ENCODE data around the gene RBMS1.

DNA sequence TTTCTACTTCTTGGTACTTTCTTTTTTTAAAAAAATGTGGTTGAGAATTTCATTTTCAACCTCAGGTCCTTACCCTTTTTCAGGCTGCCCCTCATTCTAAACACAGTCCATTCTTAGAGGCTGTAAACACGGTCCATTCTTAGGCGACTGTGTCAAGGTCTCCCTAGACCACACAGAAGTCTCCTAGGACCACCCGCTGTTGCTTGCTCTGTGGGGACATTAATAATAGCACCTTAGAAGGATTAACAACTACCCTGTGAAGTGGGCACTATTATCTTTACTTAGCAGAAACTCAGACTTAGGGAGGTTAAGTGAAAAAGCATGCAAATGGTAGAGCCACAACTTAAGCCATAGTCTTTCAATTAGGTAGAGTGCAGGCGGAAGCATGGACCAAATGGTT is 91.7 kb downstream of the RBMS1 start:
- TF ChIP-seq, protein P1, sequence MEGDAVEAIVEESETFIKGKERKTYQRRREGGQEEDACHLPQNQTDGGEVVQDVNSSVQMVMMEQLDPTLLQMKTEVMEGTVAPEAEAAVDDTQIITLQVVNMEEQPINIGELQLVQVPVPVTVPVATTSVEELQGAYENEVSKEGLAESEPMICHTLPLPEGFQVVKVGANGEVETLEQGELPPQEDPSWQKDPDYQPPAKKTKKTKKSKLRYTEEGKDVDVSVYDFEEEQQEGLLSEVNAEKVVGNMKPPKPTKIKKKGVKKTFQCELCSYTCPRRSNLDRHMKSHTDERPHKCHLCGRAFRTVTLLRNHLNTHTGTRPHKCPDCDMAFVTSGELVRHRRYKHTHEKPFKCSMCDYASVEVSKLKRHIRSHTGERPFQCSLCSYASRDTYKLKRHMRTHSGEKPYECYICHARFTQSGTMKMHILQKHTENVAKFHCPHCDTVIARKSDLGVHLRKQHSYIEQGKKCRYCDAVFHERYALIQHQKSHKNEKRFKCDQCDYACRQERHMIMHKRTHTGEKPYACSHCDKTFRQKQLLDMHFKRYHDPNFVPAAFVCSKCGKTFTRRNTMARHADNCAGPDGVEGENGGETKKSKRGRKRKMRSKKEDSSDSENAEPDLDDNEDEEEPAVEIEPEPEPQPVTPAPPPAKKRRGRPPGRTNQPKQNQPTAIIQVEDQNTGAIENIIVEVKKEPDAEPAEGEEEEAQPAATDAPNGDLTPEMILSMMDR (IDR thresholded peaks at IDR 0.05): no peak
- no peak for TF ChIP-seq POLR2A (IDR thresholded peaks at IDR 0.05)
- TF ChIP-seq EP300 (IDR thresholded peaks at IDR 0.05): no peak

Data from tibial nerve (tissue), 4 donors.